SK-N-MC (cell line): ENCODE measurements around the gene HRCT1.

ENCODE experiments used
- EZH2 ChIP-seq: fragments of 200-600 bp; sonication (generic); IDR thresholded peaks from one replicate; pipeline ENCODE4 v1.6.1; 2017; ENCODE audit warnings: antibody characterized with exemption
- FOXP2 ChIP-seq: optimal IDR thresholded peaks from 2 replicates; pipeline ENCODE3; 2011; ENCODE audit warnings: mild to moderate bottlenecking, moderate library complexity; ENCODE audit not compliant: insufficient read depth; ENCODE audit errors: extremely low read length, control extremely low read depth
- POLR2AphosphoS5 ChIP-seq: IDR thresholded peaks from 2 replicates; pipeline ENCODE4 v1.6.1; 2012; ENCODE audit warnings: mild to moderate bottlenecking, low read depth, low read length, borderline replicate concordance

DNA sequence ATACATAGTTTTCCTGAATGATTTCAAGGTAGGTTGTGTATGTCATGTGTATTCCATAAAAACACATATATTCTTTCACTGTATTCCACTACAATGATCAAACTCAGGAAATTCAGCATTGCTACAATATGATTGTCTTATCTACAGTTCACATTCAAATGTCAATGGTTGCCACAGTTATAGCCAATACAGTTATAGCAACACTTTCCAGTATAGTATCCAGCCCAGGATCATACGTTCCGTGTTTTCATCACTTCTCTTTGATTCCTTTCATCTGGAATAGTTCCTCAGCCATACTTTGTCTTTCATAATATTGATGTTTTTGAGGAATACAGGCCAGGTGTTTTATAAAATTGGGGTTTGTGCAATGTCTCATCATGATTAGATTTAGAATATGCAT is 42.4 kb downstream of the HRCT1 start:
- no peak for TF ChIP-seq POLR2AphosphoS5
- TF ChIP-seq EZH2 = no peak
- TF ChIP-seq FOXP2 = no peak
